Fibroblast of mammary gland (primary cell): Measurements from ENCODE around the gene DYSF.

Experiments used
- DNase-seq: peaks from one replicate; pipeline ENCODE4 v3.0.0-alpha.2; 2010; ENCODE audit warnings: low read depth
- H3K4me3 ChIP-seq: 2 replicates; pipeline ENCODE4 v1.5.1; 2011; ENCODE audit warnings: low read depth, mild to moderate bottlenecking, low read length, moderate library complexity; ENCODE audit not compliant: control insufficient read depth
- TF ChIP-seq, protein P1 (sequence below): conservative IDR thresholded peaks from 2 replicates; pipeline ENCODE4 v1.5.1; 2011; ENCODE audit warnings: low read depth, low read length, inconsistent platforms; ENCODE audit not compliant: control insufficient read depth, insufficient read depth

DYSF gene

DNA sequence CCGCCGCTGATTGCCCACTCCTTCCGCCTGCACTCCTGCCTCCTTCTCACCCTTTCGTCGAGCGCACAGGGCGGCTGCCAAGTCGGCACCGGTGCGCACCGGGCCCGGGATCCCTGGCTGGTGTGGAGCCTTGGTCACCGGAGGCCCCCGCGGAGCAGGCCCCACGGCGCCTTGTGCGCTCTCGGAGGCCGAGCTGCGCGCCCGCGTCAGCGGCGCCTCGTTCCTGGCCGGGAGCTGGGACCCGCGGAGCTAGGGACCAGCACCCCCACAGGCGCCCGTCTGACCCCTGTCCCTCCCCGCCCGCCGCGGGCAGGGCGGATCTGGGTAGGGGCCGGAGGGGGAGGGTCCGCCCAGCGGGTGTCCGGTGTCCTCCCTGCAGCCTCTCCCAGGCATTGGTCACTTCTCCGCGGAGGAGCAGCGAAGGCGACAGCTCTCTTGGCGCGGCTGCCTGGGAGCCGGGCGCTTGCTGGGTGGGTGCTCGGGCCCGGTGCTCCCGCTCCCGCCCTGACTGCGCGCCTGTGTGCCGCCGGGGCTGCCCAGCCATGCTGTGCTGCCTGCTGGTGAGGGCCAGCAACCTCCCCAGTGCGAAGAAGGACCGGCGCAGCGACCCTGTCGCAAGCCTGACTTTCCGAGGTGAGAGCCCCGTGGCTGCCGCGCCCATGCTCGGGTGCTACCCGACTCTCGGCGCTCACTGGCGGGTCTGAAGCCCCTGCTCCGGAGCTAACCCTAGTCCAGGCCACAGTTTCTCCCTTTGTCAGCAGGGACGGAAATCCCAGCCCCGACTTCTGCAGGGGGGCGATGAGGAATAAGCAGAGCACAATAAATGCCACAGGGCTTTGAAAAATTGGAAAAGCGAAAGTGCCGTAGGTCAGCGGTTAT is 13.2 kb downstream of the DYSF start:
- TF ChIP-seq, protein P1, sequence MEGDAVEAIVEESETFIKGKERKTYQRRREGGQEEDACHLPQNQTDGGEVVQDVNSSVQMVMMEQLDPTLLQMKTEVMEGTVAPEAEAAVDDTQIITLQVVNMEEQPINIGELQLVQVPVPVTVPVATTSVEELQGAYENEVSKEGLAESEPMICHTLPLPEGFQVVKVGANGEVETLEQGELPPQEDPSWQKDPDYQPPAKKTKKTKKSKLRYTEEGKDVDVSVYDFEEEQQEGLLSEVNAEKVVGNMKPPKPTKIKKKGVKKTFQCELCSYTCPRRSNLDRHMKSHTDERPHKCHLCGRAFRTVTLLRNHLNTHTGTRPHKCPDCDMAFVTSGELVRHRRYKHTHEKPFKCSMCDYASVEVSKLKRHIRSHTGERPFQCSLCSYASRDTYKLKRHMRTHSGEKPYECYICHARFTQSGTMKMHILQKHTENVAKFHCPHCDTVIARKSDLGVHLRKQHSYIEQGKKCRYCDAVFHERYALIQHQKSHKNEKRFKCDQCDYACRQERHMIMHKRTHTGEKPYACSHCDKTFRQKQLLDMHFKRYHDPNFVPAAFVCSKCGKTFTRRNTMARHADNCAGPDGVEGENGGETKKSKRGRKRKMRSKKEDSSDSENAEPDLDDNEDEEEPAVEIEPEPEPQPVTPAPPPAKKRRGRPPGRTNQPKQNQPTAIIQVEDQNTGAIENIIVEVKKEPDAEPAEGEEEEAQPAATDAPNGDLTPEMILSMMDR, result no peak
- DNase-seq, result peak; percentile 4
- peak overlapping the region; percentile 48 for H3K4me3 ChIP-seq

DNA sequence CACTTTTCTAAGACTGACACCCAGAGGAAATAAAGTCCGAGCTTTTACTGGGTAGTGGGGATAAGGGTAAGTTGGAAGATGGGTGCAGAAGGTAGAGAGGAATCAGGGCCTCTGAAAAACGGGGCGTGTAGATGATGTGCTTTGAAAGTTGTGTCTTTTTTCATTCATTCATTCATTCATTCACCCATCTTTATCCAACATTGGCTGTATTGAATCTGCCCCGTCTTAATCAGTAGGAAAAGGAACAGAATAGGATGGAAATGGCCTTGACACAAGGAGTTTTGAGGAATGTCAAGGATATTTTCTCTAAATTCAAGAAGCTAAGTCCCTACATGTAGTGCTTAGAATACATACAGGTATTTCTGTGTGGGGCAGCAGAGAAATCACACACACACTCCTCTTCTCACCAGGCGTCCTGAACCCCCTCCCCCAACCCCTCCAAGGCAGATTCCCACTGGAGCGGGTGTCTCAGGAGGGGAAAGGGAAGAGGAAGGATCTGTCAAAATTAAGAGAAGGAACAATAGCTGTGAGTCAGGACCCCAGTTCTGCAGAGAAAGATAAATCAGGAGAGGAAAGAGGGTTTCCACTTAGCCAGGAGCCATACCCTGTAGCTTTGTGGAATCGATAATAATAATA is 13.9 kb downstream of the DYSF start:
- TF ChIP-seq, protein P1, result no peak
- peak overlapping the region; percentile 48 for H3K4me3 ChIP-seq
- DNase-seq, result no peak

DNA sequence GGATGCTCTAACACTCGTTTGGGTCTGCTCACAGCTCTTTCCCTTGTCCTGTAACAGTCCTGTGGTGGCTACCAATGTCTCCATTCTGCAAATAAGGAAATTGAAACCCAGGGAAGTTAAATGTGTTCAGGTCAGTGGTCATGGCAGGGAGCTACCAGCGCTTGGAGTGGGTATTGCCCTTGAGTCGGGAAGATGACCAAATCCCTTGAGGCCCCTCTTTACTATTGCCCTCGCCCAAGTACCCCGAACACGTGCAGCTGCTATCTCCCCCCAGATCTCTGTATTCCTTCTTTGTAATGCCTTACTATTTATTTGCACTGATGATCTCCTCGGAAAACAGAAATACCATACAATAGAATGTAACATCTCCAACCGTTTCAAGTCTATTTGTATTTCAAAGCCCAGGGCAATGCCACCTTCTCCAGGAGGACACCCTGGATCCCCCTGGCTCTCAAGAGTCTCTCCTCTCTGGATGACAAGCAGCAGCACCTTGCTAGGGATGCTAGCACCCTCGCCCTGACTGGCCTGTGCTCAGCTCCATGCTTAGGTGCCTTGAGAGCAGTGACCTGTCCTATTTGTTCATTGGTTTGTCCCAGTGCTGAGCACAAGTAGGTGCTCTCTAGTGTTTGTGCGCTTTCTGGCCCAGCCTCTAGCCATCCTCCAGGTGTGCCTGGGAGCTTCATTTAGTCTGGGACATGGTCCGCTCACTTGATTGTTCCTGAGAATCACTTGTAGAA is 15.1 kb downstream of the DYSF start:
- DNase-seq, result no peak
- TF ChIP-seq, protein P1, result no peak
- H3K4me3 ChIP-seq, result no peak overlapping the region

DNA sequence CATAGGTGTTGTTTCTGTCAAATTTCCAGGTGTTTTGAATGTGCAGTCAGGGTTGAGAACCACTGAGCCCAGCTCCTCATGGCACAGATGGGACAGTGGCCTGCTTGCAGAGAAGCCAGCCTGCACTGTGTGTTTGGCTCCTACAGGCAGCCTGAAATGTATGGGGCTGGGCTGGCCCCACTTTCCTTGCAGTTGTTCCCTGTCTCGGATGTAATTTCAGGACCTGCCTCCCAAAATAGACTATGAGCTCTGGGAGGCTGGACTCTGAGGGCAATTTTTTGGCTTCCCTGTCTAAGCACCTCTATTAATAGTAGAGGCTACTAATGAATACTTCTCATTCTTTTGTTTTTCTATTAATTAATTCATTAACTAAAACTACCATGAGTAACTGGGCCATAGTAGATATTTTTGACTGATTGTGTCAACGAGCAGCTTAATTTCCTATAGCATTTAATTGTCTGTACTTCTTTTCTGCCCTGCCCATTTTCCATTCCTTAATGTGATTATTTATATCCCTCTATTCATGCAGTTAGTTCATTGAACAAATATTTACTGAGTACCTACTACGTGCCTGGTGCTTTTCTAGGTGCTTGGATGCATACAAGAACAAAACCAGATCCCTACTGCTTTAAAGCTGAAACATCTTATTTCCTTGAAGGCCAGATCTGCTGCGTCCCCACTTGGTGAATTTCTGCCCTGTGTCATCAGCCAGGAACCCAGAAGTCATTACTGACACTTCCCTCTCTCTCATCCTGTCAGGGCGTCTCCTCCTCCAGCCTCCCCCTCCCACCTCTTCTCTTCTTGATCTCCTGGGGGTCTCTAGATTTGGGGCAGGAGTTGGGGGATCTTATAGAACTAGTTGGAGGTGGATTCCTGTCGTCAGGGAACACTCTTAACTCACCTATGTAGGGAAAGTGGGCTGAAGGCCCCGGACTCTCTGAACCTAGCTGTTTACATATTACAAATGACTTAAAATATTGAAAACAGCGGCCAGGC is 16.3 kb downstream of the DYSF start:
- DNase-seq, result no peak
- TF ChIP-seq, protein P1, result no peak

DNA sequence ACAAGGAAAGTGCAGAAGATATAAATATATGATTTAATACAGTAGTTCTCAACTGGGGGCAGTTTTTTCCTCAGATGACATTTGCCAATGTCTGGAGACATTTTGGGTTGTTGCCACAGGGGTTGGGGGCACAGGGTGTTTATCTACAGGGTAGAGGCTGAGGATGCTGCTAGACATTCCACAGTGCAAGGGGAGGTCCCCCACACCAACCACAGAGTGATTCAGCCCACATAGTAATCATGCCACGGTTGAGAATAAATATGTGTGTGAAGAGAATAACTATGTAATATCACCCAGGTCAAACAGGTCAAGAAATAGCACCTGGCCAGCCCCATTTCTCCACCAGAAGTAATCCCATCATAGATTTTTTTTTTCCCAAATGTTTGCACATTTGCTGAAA is 17.9 kb downstream of the DYSF start:
- H3K4me3 ChIP-seq, result no peak overlapping the region
- TF ChIP-seq, protein P1, result no peak
- DNase-seq, result peak; percentile 13

More for the DNA sequence above, 16.3 kb downstream of the DYSF start:
- H3K4me3 ChIP-seq, result no peak overlapping the region
